GM18505 (cell line): ENCODE results near the gene PACRG.

Experiments used
- ATAC-seq: cut with Tn5 transposase; IDR thresholded peaks from one replicate; pipeline ENCODE4 v1.9.1; 2021; ENCODE audit not compliant: unreplicated experiment
- POLR2A ChIP-seq: IDR thresholded peaks from 4 replicates; pipeline ENCODE4 v1.6.1; 2011; ENCODE audit warnings: borderline replicate concordance; ENCODE audit not compliant: insufficient read depth, insufficient read length; ENCODE audit errors: extremely low read depth

Gene PACRG

DNA sequence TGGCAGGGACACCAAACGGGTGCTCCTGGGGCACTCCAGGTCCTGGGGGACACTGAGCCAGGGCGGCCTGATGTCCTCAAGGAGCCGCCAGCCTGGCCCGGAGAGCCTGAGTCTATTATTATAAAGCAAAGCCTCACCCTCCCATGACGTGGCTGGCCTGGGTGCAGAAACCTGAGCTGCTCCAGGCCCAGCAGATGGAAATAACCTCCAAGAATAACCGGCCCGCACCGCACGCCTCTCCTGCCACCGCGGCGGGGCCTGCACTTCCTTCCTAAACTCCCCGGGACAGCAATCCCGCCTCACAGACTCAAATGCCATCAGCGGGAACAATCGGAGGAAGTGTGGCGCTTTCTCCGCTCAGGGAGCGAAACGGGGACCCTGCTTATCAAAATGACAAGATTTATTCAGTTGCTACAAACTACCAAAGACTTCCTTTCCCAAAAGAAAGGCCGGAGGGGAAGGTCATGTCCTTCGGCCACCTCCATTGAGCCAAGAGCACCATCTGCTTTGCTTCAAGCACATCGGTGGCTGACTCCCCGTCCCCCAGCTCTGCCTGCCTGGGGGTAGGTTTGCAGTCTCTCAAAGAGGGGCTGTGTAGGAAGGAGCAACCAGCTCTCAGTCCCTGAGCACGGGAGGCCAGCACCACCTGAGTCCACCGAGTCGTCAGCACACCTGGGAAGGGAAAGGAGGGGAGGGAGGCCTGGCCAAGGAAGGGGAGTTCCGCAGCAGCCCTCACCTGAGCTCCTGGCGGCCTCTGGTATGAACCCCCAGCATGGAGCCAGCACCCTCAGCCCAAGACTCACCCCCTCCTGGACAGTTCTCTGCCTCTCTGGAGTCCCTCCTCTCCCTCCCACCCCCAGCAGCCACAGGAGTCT is 608.1 kb downstream of the PACRG start:
- ATAC-seq, result no peak
- no peak for TF ChIP-seq POLR2A

- TF ChIP-seq POLR2A, result no peak
- ATAC-seq, result no peak
Observed at GRCh38 chr6:163336961-163337360, 609.2 kb downstream of the PACRG start.

DNA sequence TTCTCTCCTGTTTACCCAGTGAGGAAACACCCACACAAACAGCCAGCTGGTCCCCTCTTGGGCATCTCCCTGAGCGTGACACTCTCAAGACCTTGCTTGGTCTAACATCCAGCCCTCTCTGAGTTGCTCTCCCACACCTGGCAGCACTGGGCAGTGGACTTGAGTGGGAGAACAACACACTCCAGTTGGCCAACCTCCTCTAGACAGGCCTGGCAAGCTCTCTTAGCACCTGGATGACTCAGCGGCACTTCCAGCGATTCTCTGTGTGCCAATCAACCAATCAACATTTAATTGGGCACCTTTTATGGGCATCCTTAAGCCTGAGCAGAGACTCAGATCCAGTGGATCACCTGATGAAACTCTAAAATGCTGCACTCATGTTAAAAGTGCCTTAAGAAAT is 610.2 kb downstream of the PACRG start:
- no peak for ATAC-seq
- no peak for TF ChIP-seq POLR2A

DNA sequence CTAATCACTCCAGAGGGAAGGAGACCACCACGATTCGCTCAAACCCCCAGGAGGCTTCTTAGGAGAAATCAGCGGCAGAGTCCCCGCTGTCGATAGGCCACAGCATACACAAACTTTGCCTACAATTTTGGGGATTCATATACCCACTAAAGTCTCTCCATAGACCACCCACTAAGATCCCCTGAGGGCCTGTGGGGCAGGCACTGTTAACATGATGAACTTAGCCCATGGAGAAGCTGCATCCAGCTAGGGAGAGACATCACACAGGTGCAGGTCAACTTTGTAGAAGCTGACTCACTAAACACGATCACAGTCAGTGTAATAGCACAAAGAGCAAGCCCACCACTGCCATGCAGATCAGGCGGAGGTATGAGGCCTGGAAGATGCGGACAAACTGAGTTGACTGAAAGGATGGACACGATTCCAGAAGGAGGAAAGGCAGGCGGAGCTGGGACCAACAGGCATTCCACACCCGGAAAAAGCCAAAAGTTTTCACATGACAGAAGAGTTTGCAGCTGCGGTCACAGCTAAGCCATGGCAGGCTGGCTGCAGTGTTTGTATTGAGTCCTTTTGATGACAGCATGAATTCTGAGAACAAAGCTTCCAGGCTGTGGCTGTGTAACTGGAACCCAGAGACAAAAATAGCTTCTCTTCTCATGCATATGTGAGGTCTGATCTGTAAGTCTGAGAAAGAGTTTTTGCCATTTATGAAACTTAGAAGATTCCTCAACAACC is 611.1 kb downstream of the PACRG start:
- no peak for ATAC-seq
- no peak for TF ChIP-seq POLR2A

DNA sequence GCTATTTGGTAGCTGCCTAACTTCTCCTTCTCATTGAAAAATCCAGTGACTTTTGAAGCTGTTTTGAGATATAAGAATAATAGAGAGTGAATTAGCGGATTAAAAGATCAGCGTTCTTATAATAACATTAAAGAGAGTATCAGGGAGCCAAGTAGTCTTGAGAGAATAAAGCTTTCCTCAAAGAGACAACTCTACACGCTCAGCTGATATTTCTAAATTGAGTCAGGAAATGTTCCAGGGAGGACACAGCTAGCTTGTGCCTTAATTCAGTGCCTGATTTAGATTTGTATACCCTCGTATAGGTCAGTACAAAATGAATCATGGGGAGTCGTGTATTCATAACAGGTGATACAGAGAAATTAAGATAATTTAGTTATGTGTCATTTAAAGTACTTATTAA is 611.7 kb downstream of the PACRG start:
- no peak for TF ChIP-seq POLR2A
- no peak for ATAC-seq

- no peak for TF ChIP-seq POLR2A
- no peak for ATAC-seq
Observed at GRCh38 chr6:163340201-163340887, 612.6 kb downstream of the PACRG start.

DNA sequence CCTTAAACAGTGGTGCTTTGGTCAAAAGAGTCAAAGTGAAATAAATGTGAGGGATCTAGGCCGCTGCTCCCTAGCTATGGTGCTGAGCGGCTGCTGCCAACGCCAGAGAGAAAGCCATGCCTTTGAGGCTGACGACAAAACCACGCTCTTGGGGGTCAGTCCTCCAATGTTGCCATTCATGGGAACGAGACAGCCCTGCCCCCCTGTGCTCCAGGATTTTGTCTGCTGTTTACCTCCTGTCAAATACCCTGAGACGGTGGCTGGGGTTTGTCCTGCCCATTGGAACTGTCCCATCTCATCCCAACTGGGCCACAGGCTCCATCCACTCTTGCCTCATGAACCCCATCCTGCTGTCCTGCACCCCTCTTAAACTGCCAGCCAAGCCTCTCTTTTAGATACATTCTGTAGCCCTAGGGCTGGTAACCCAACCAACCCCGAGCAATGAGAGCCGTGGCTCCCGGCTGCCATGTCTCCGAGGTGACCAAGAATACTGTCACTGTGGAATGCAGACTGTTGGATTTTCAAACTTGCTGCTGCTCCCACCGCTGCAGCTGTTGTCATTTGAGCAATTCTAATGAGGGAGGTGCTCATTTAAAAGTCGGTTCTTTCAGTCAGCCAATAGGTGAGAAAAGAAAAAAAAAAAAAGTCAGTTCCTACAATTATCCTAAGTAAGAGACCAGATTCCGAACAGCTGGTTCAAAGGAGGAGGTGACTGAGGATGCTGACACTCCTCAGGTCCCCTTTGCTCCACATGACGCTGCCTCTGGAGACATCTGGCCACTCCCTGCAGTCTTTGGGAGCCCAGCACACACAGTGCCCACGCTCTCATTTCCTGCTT is 613.7 kb downstream of the PACRG start:
- no peak for ATAC-seq
- no peak for TF ChIP-seq POLR2A

DNA sequence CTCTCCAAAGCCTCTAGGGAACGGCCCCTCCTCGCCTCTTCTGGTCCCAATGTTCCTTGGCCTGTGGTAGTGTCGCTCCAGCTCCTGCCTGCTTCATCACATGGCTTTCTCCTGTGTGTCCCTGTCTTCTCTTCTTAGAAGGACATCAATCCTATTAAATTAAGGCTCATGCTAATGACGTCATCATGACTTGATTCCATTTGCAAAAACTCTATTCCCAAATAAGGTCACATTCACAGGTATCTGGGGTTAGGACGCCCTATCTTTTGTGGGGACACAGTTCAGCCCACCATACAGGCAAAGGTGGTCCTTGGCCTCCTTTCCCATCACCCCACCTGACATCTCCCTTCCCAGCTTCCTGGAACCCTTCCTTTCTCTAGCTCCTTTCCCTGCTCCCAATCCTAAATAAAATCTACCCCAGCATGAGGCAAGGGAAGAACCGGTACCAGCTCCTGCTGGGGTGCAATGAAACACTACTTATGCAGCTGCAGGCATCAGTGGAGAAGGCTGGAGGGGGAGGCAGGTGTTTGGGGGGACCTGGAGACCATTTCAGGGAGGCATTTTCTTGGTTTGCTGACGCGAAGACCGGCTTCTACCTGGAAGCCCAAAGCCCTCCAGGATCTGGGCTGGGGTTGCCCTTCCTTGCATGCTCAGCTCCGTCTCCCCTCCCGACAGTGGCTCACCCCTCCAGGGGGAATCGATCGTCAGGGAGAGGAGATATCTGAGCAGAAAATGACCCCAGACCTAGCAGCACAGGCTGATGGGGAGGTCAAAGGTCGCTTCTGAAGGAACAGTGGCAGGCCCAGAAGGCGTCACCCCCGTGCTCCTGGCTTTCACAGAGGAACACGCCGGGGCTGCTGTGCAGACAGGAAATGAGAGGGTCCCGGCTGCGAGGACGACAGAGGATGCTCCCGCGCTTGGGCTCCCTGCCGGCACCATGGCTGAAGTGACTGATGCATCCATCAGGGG is 615.1 kb downstream of the PACRG start:
- TF ChIP-seq POLR2A, result no peak

DNA sequence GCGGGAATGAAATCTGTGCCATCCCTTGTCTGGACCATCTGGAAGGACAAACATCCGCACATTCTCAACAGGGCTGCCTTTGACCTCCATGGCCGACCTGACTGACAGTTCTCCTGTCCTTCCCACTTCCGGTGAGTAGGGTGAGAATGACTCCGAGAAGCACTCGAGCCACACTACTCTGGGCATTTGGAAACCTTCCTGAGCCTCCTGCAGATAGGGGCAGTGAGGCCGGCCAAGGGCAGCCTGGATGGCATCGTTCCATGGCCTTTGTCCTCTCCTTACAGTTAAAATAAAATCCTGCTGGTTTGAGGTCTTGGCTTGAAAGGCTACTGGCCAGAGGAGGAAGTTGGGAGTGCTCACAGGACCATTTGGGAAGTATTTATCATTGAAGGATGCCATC is 615.8 kb downstream of the PACRG start:
- no peak for TF ChIP-seq POLR2A
- no peak for ATAC-seq

More for the DNA sequence above, 615.1 kb downstream of the PACRG start:
- no peak for ATAC-seq

DNA sequence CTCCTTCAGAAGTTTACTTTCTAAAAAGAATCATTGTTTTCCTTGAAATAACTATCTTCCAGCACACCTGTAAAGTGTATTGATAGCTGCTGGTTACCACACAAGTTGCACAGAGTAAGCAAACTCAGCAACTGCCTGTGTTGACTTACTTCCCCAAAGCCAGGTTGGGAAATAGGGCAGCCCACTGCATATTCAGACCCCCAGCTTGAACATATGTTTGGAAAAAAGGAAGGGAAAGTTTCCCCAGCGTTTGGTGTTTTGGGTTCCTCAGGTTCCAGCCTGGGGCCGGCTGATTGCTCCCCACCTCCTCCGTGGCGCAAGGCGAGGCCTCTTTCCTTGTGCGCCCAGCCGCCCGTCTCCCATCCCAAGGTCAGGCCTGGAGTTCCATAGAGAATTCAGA is 616.6 kb downstream of the PACRG start:
- no peak for ATAC-seq
- no peak for TF ChIP-seq POLR2A

GRCh38 chr6:163345931-163346330 is 618.2 kb downstream of the PACRG start:
- TF ChIP-seq POLR2A, result no peak
- no peak for ATAC-seq
